AG09309 (cell line): ENCODE results near the gene SLC16A8.

Source experiments
- DNase-seq: peaks from one replicate; pipeline ENCODE4 v3.0.0-alpha.2; 2010; ENCODE audit warnings: low read depth
- H3K4me3 ChIP-seq: 2 replicates; pipeline ENCODE4 v1.5.1; 2011; ENCODE audit warnings: mild to moderate bottlenecking, low read depth, low read length, moderate library complexity; ENCODE audit not compliant: control insufficient read depth
- TF ChIP-seq, protein P1 (sequence below): IDR thresholded peaks from 2 replicates; pipeline ENCODE4 v1.5.1; 2011; ENCODE audit warnings: mild to moderate bottlenecking, low read depth, low read length, inconsistent platforms; ENCODE audit not compliant: insufficient read depth, control insufficient read depth; ENCODE audit errors: missing control alignments

Gene SLC16A8

DNA sequence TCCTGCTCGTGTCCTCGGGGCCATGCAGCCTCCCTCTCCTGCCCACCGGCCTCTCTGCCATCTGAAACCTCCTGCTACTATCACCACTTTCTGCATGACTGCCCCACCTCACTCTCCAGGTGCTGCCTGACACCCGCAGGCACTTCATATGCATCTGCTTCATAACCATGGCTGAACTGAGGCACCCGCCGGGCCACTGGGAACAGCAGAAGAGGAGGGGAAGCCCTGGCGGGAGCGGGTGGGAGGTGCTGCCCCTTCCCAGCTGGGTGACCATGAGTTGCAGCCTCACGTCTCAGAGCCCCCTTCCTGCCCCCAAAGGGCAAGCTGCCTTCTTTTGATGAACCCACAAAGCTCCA is 48.5 kb downstream of the SLC16A8 start:
- no peak for DNase-seq
- no peak overlapping the region for H3K4me3 ChIP-seq

DNA sequence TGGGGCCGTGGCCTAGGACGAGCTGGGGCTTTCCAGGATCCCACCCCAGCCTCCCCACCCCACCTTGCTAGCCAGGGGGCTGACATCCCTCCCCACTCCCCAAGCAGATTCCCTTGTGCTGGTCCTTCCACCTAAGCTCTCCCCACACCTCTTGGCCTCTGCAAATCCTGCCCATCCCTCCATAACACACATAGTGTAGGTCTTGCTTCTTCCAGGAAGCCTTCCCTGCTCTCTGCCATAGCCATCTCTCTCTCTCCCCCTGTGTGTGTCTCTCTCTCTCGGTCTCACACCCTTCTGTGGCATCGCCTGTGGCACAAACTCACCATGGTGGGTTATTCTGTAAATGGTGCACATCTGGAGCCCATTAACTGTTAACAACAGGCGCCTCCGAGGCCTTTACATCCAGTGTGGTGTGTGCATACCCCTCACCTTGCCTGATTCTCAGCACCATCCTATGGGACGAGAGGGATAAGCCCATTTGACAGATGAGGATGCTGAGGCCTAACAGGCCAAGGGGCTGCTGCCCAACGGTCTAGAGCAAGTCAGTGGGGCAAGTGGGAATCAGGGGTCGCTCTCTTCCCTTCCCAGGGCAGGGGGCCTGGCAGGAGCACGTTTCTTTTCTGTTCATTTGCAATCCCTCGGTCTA is 49.0 kb downstream of the SLC16A8 start:
- DNase-seq, result no peak
- H3K4me3 ChIP-seq, result no peak overlapping the region
- TF ChIP-seq, protein P1, sequence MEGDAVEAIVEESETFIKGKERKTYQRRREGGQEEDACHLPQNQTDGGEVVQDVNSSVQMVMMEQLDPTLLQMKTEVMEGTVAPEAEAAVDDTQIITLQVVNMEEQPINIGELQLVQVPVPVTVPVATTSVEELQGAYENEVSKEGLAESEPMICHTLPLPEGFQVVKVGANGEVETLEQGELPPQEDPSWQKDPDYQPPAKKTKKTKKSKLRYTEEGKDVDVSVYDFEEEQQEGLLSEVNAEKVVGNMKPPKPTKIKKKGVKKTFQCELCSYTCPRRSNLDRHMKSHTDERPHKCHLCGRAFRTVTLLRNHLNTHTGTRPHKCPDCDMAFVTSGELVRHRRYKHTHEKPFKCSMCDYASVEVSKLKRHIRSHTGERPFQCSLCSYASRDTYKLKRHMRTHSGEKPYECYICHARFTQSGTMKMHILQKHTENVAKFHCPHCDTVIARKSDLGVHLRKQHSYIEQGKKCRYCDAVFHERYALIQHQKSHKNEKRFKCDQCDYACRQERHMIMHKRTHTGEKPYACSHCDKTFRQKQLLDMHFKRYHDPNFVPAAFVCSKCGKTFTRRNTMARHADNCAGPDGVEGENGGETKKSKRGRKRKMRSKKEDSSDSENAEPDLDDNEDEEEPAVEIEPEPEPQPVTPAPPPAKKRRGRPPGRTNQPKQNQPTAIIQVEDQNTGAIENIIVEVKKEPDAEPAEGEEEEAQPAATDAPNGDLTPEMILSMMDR, result no peak

More for the DNA sequence above, 48.5 kb downstream of the SLC16A8 start:
- TF ChIP-seq, protein P1, result no peak

DNA sequence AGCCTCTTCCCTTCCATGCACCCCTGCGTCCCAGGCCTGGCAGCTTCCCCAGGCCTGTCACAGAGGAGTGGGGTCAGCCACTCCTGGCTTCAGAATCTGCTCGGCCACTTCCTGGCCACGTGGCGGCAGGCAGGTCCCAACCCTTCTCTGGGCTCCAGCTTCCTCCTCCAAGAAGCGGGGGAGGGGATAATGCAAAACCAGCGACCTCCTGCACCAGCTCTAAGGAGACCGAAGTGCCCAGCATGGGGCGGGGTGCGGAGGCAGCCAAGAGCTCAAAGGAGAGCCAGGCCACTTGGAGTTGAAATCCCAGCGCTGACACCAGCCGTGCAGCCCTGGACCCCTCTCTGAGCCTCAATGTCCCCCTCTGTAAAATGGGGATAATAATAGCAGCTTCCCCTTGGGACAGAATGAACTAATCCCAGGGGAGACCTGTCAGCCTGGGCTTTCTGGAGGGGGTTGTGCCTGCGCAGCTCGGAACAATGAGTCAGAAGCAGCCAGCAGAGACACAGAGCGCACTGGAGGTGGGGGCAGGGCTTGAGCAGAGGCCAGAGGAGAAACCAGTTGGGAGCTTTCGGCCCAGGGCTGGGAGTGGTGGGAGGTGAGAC is 49.6 kb downstream of the SLC16A8 start:
- TF ChIP-seq, protein P1, result no peak

DNA sequence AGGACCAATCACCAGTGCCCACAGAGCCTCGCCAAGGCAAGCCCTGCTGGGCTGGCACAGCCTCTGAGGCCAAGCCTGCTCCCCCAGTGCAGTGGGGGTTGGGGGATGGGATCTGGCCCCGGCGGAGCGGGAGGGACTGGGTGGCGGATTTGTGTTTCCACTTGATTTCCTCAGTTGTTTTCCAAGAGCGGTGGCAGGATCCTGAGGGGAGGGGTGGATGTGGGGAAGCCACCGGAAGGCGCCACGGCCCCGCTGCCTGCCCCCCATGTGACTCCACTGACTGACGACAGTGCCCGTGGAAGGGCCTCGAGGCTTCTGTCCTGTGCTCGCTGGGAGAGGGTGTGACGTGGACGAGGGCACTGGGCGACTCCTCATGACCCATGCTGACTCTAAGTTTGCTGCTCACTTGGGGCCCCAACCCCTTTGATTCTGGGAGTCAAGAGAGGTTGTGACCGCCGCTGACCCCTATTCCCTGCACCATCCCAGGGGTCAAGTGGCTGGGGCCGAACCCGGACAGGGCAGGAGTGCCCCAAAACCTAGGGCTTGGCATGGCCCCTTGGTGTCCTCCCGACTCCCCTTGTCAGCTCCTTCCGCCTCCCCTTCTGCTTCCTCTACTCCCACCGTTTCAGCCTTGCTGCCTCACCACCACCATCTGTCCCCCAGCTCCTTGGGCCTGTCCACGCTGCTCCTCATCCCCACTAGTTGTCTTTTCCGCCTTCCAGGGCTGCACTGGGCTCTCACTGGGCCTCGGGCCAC is 50.3 kb downstream of the SLC16A8 start:
- no peak for DNase-seq
- H3K4me3 ChIP-seq, result no peak overlapping the region
- TF ChIP-seq, protein P1, result no peak

More for the DNA sequence above, 49.6 kb downstream of the SLC16A8 start:
- H3K4me3 ChIP-seq, result no peak overlapping the region
- peak; percentile 55 for DNase-seq

DNA sequence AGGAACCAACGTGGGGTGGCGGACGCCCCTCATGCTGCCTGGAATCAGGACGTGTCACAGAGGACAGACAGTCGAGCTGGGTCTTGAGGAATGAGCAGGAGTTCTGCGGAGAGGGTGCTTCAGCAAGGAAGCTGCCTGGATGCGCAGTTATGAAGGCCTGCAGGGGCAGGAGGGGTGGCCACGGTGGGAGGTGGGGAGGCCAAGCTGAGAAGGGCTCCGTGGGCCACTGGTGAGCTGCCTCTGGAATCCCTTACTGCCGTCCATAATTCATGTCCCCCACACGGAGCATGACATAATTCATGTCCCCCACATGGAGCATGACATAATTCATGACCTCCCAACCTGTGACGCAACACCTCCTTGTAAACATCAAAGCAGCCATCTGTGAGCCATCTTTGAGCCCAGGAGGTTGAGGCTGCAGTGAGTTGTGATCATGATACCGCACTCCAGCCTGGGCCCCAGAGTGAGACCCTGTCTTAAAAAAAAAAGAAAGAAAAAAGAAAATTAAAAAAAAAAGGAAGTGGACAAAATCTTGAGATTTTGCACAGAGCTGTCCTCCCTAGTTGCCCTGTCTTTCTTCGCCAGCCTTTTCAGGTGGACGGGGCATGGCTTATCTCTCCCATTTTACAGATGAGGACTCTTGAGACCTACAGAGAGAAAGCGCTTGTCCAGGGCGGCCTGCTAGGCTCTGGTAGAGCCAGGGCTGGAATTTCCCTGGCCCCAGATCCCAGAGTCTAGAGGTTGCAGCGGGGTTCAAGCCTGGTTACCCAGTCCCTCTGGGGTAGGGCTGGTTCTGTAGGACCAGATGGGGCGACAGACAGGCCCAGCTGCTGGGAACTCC is 51.1 kb downstream of the SLC16A8 start:
- TF ChIP-seq, protein P1, result no peak
- no peak overlapping the region for H3K4me3 ChIP-seq
- DNase-seq, result peak; percentile 51

DNA sequence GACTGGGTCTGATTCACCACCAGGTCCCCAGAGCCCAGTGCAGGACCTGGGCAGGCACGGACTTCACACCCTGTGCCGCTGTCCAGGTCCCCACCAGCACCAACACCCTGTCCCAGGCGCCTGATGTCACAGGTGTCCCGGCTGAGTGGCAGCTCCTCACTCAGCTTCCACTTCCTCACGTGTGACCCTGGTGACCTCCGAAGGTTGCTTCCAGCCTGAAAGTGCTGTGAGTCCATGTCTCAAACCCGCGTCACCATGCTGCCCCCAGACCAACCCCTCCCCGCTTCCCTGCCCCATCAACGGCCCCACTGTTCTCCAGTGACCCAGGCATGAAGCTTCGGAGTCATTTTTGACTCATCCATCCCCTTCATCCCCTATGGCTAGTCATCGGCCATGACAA is 52.5 kb downstream of the SLC16A8 start:
- no peak overlapping the region for H3K4me3 ChIP-seq

More for the DNA sequence above, 52.5 kb downstream of the SLC16A8 start:
- TF ChIP-seq, protein P1, result no peak
- DNase-seq, result no peak
